GM12878 (cell line): ENCODE data around the gene CDH4.

Source experiments
- CTCF ChIP-seq, 3 experiments: IDR thresholded peaks in 2 of 3; conservative IDR thresholded peaks in 1 of 3; 2 replicates each; pipeline ENCODE4 v1.5.1; 2011; ENCODE audit warnings: low read depth in 3 of 3, low read length in 3 of 3, mild to moderate bottlenecking in 3 of 3, control low read depth in 2 of 3, moderate library complexity in 2 of 3, inconsistent platforms in 1 of 3, mixed read lengths in 1 of 3; ENCODE audit not compliant: control insufficient read depth in 2 of 3, insufficient read depth in 1 of 3; ENCODE audit errors: extremely low read depth in 1 of 3
- EP300 ChIP-seq, 2 experiments: fragments of 150-350 bp in 1 of 2; IDR thresholded peaks; 2 replicates each; pipeline ENCODE4 v1.6.1; 2011 to 2012; ENCODE audit warnings: low read depth in 2 of 2, low read length in 2 of 2, borderline replicate concordance in 1 of 2, improper control_type of control experiment in 1 of 2, inconsistent platforms in 1 of 2; ENCODE audit not compliant: control insufficient read depth in 1 of 2
- EZH2 ChIP-seq: IDR thresholded peaks from 2 replicates; pipeline ENCODE4 v1.6.1; 2012; ENCODE audit warnings: low read depth, mild to moderate bottlenecking, control low read depth, inconsistent platforms, low read length, borderline replicate concordance; ENCODE audit not compliant: control insufficient read depth
- POLR2A ChIP-seq: IDR thresholded peaks from 2 replicates; pipeline ENCODE4 v1.6.1; 2011; ENCODE audit warnings: low read depth, mild to moderate bottlenecking, low read length
- SP1 ChIP-seq: IDR thresholded peaks from one replicate; pipeline ENCODE4 v1.6.1; 2011; ENCODE audit warnings: low read depth, low read length
- TARDBP ChIP-seq: IDR thresholded peaks from 2 replicates; pipeline ENCODE4 v1.6.1; 2016; ENCODE audit warnings: borderline replicate concordance
- TF ChIP-seq, protein P1 (sequence below): fragments of 450-650 bp; IDR thresholded peaks from 2 replicates; pipeline ENCODE4 v1.6.1; 2016; ENCODE audit warnings: mild to moderate bottlenecking
- TF ChIP-seq, protein P2 (sequence below): IDR thresholded peaks from 2 replicates; pipeline ENCODE4 v1.6.1; 2011; ENCODE audit warnings: low read depth, mild to moderate bottlenecking, low read length, moderate library complexity, borderline replicate concordance; ENCODE audit errors: extremely low read depth

DNA sequence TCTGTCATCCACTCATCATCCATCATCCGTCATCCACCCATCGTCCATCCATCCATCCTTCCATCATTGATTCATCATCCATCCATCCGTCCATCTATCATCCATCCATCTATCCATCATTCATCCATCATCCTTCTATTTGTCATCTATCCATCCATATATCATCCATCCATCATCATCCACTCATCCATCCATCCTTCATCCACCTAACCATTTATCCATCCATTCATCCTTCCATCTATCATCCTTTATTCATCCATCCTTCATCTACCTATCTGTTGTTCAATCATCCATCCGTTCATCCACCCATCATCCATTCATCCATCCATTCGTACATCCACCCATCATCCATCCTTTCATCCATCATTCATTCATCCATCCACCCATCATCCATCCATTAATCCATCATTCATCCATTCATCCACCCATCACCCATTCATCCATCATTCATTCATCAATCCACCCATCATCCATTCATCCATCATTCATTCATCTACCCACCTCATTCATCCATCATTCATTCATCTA lies 266.4 kb downstream of the CDH4 start:
- TF ChIP-seq CTCF (IDR thresholded peaks at IDR 0.05 in 2 of 3, conservative IDR thresholded peaks at IDR 0.05 in 1 of 3; ENCODE audit: control insufficient read depth in 2 of 3, extremely low read depth in 1 of 3, insufficient read depth in 1 of 3, low read depth in 3 of 3, low read length in 3 of 3) (no peak), POLR2A (no peak), TARDBP (no peak), SP1 (no peak), EZH2 (no peak), EP300 (IDR thresholded peaks at IDR 0.05; ENCODE audit: borderline replicate concordance in 1 of 2, control insufficient read depth in 1 of 2, low read depth in 2 of 2, low read length in 2 of 2) (no peak)
- TF ChIP-seq, protein P1, sequence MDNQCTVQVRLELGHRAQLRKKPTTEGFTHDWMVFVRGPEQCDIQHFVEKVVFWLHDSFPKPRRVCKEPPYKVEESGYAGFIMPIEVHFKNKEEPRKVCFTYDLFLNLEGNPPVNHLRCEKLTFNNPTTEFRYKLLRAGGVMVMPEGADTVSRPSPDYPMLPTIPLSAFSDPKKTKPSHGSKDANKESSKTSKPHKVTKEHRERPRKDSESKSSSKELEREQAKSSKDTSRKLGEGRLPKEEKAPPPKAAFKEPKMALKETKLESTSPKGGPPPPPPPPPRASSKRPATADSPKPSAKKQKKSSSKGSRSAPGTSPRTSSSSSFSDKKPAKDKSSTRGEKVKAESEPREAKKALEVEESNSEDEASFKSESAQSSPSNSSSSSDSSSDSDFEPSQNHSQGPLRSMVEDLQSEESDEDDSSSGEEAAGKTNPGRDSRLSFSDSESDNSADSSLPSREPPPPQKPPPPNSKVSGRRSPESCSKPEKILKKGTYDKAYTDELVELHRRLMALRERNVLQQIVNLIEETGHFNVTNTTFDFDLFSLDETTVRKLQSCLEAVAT = no peak
- TF ChIP-seq, protein P2, sequence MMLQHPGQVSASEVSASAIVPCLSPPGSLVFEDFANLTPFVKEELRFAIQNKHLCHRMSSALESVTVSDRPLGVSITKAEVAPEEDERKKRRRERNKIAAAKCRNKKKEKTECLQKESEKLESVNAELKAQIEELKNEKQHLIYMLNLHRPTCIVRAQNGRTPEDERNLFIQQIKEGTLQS = no peak
